Neuronal stem cell (in vitro differentiated cells): ENCODE measurements around the gene MRRF.

Experiments used
- DNase-seq: peaks from one replicate; pipeline ENCODE4 v3.0.0-alpha.2; 2013; ENCODE audit warnings: low spot score
- H2AFZ ChIP-seq: one replicate; pipeline ENCODE4 v1.6.1; 2013; ENCODE audit warnings: mild to moderate bottlenecking, low read length, inconsistent platforms
- H2AK5ac ChIP-seq: 2 replicates; pipeline ENCODE4 v1.6.1; 2013; ENCODE audit warnings: low read depth, mild to moderate bottlenecking, inconsistent platforms, low read length, moderate library complexity, mixed read lengths
- H2BK120ac ChIP-seq: 2 replicates; pipeline ENCODE4 v1.6.1; 2013; ENCODE audit warnings: low read depth, mild to moderate bottlenecking, inconsistent platforms, low read length, moderate library complexity, mixed read lengths
- H2BK12ac ChIP-seq: one replicate; pipeline ENCODE4 v1.6.1; 2013; ENCODE audit warnings: low read length, inconsistent platforms
- H2BK15ac ChIP-seq: 2 replicates; pipeline ENCODE4 v1.6.1; 2013; ENCODE audit warnings: mild to moderate bottlenecking, low read length, inconsistent platforms, mixed read lengths
- H2BK5ac ChIP-seq: one replicate; pipeline ENCODE4 v1.6.1; 2013; ENCODE audit warnings: inconsistent platforms, mild to moderate bottlenecking, low read length, moderate library complexity
- H3K14ac ChIP-seq: one replicate; pipeline ENCODE4 v1.6.1; 2013; ENCODE audit warnings: low read length, inconsistent platforms
- H3K18ac ChIP-seq: 2 replicates; pipeline ENCODE4 v1.6.1; 2013; ENCODE audit warnings: low read length, inconsistent platforms
- H3K23ac ChIP-seq: 2 replicates; pipeline ENCODE4 v1.6.1; 2013; ENCODE audit warnings: low read depth, mild to moderate bottlenecking, mixed read lengths, low read length, inconsistent platforms; ENCODE audit not compliant: poor library complexity
- H3K27ac ChIP-seq: replicated peaks from 3 replicates; pipeline ENCODE4 v1.5.1; 2013; ENCODE audit warnings: low read length, inconsistent platforms
- H3K27me3 ChIP-seq, 3 experiments: 2 replicates each; pipeline ENCODE4 v1.6.1; 2013; ENCODE audit warnings: low read length in 3 of 3, mild to moderate bottlenecking in 2 of 3, inconsistent platforms in 1 of 3, low read depth in 1 of 3, mixed read lengths in 1 of 3, moderate library complexity in 1 of 3; ENCODE audit not compliant: control insufficient read depth in 3 of 3, insufficient read depth in 3 of 3
- H3K36me3 ChIP-seq, 2 donors: replicated peaks in 1 of 2; 2 replicates each; pipeline ENCODE4 v1.6.1; 2013; ENCODE audit warnings: low read length in 2 of 2; ENCODE audit not compliant: control insufficient read depth in 2 of 2, insufficient read depth in 2 of 2
- H3K4ac ChIP-seq: 2 replicates; pipeline ENCODE4 v1.6.1; 2013; ENCODE audit warnings: inconsistent platforms, mild to moderate bottlenecking, low read length, moderate library complexity
- H3K4me1 ChIP-seq, 2 donors: 1 replicate in 1 of 2; 2 replicates in 1 of 2; pipeline ENCODE4 v1.6.1; 2013; ENCODE audit warnings: low read length in 2 of 2, low read depth in 1 of 2; ENCODE audit not compliant: control insufficient read depth in 2 of 2, insufficient read depth in 1 of 2
- H3K4me2 ChIP-seq: one replicate; pipeline ENCODE4 v1.6.1; 2013; ENCODE audit warnings: mild to moderate bottlenecking, low read length, inconsistent platforms; ENCODE audit not compliant: insufficient read depth, poor library complexity, severe bottlenecking
- H3K4me3 ChIP-seq, 2 donors: 2 replicates each; pipeline ENCODE4 v1.5.1; 2013; ENCODE audit warnings: low read length in 2 of 2, mild to moderate bottlenecking in 2 of 2, inconsistent platforms in 1 of 2, moderate library complexity in 1 of 2
- H3K79me1 ChIP-seq: one replicate; pipeline ENCODE4 v1.6.1; 2013; ENCODE audit warnings: low read depth, mild to moderate bottlenecking, inconsistent platforms, low read length, moderate library complexity
- H3K9ac ChIP-seq: one replicate; pipeline ENCODE4 v1.6.1; 2013; ENCODE audit warnings: mild to moderate bottlenecking, low read depth, low read length, inconsistent platforms; ENCODE audit not compliant: poor library complexity
- H3K9me3 ChIP-seq, 2 donors: replicated peaks in 1 of 2; 2 replicates each; pipeline versions ENCODE3 to v1.6.1; 2013; ENCODE audit warnings: low read length in 2 of 2, mild to moderate bottlenecking in 2 of 2, inconsistent platforms in 1 of 2, low read depth in 1 of 2, mixed read lengths in 1 of 2, moderate library complexity in 1 of 2; ENCODE audit not compliant: control insufficient read depth in 2 of 2, insufficient read depth in 1 of 2
- H4K8ac ChIP-seq: one replicate; pipeline ENCODE4 v1.6.1; 2013; ENCODE audit warnings: low read depth, mild to moderate bottlenecking, inconsistent platforms, low read length, moderate library complexity
- H4K91ac ChIP-seq: one replicate; pipeline ENCODE4 v1.6.1; 2013; ENCODE audit warnings: low read length, low read depth, mild to moderate bottlenecking, inconsistent platforms; ENCODE audit not compliant: poor library complexity
- WGBS, 2 donors: extraction: QIAGEN DNeasy Blood & Tissue Kit; methylation state at CpG; one replicate each; pipeline ENCODE4 v1.1.7; 2013; ENCODE audit warnings: missing lambda C conversion rate in 2 of 2, mixed read lengths in 1 of 2; ENCODE audit not compliant: insufficient read length in 2 of 2, insufficient replicate concordance in 1 of 2; ENCODE audit errors: extremely low coverage in 2 of 2; 5-methylcytosine and 5-hydroxymethylcytosine counted together

Gene MRRF

GRCh38 chr9:122339579-122339978 lies 74.9 kb downstream of the MRRF start:
- Histone ChIP-seq H2BK12ac (no peak overlapping the region), H3K79me1 (no peaks in the 10 kb centered on the region), H3K14ac (no peak overlapping the region), H3K4me1 (peaks cover 4 to 14% of the 10 kb centered on the region in 2 donors), H3K27ac (no peak overlapping the region), H2BK5ac (no peak overlapping the region), H3K23ac (peak overlapping the region; percentile 37), H3K4me2 (no peak overlapping the region), H3K4me3 (no peak overlapping the region), H3K18ac (no peak overlapping the region), H4K91ac (no peak overlapping the region), H2AFZ (no peak overlapping the region), H2BK15ac (no peak overlapping the region), H2AK5ac (no peak overlapping the region), H3K9me3 (no peaks in the 10 kb centered on the region), H3K4ac (no peak overlapping the region), H3K9ac (no peak overlapping the region), H3K27me3 (peaks cover 0 to 50% (median 2%) of the 10 kb centered on the region in 3 experiments), H2BK120ac (no peak overlapping the region), H3K36me3 (no peaks in the 10 kb centered on the region), H4K8ac (no peak overlapping the region)
- WGBS, 2 donors = no CpG with 5 or more reads among the region's 5 CpGs
- no peak for DNase-seq

- Histone ChIP-seq H3K9ac (no peak overlapping the region), H3K4me3 (no peak overlapping the region), H4K8ac (no peak overlapping the region), H2BK15ac (no peak overlapping the region), H3K18ac (no peak overlapping the region), H3K36me3 (no peaks in the 10 kb centered on the region), H3K4me2 (no peak overlapping the region), H2AK5ac (no peak overlapping the region), H2BK120ac (no peak overlapping the region), H3K9me3 (no peaks in the 10 kb centered on the region), H3K79me1 (no peaks in the 10 kb centered on the region), H3K14ac (no peak overlapping the region), H3K4ac (no peak overlapping the region), H4K91ac (no peak overlapping the region), H3K27me3 (peaks cover 0 to 50% (median 2%) of the 10 kb centered on the region in 3 experiments), H2BK5ac (no peak overlapping the region), H3K23ac (no peak overlapping the region), H2BK12ac (no peak overlapping the region), H2AFZ (no peak overlapping the region), H3K27ac (no peak overlapping the region), H3K4me1 (peaks cover 4 to 14% of the 10 kb centered on the region in 2 donors)
- WGBS, 2 donors = no CpG with 5 or more reads among the region's 6 CpGs
- no peak for DNase-seq
Measured at GRCh38 chr9:122340161-122340560, 75.5 kb downstream of the MRRF start.

- peaks cover 8 to 17% of the 10 kb centered on the region in 2 donors for H3K4me1 ChIP-seq
- no peak overlapping the region for H3K4me2 ChIP-seq
- no peak overlapping the region for H2BK120ac ChIP-seq
- peaks cover 0 to 63% (median 9%) of the 10 kb centered on the region in 3 experiments for H3K27me3 ChIP-seq
- H2BK12ac ChIP-seq = no peak overlapping the region
- no peak overlapping the region for H3K4me3 ChIP-seq
- no peak overlapping the region for H2AK5ac ChIP-seq
- peak overlapping the region; percentile 18 for H3K27ac ChIP-seq
- H3K18ac ChIP-seq = no peak overlapping the region
- H2BK15ac ChIP-seq = no peak overlapping the region
- H2AFZ ChIP-seq = no peak overlapping the region
- H3K9ac ChIP-seq = no peak overlapping the region
- no peak overlapping the region for H4K91ac ChIP-seq
- no peak overlapping the region for H3K4ac ChIP-seq
- H3K9me3 ChIP-seq = peaks cover 0 to 1% of the 10 kb centered on the region in 2 donors
- no peak overlapping the region for H2BK5ac ChIP-seq
- H3K79me1 ChIP-seq = no peaks in the 10 kb centered on the region
- no CpG with 5 or more reads among the region's 15 CpGs for WGBS, 2 donors
- H3K23ac ChIP-seq = no peak overlapping the region
- H3K36me3 ChIP-seq = no peaks in the 10 kb centered on the region
- DNase-seq = no peak
- no peak overlapping the region for H4K8ac ChIP-seq
- H3K14ac ChIP-seq = no peak overlapping the region
Measured at GRCh38 chr9:122342323-122343050, 77.8 kb downstream of the MRRF start.

- Histone ChIP-seq H3K9me3 (peaks cover 0 to 1% of the 10 kb centered on the region in 2 donors), H4K91ac (no peak overlapping the region), H2BK120ac (no peak overlapping the region), H2BK5ac (peak overlapping the region; percentile 59), H3K4me2 (peak overlapping the region; percentile 81), H3K4me1 (peaks cover 15% of the 10 kb centered on the region in 2 donors), H3K23ac (peak overlapping the region; percentile 87), H3K27me3 (peaks cover 2 to 57% (median 14%) of the 10 kb centered on the region in 3 experiments), H3K36me3 (no peaks in the 10 kb centered on the region), H2AK5ac (peak overlapping the region; percentile 67), H3K27ac (no peak overlapping the region), H3K18ac (peak overlapping the region; percentile 98), H2BK15ac (peak overlapping the region; percentile 96), H3K4me3 (peak overlapping the region; percentile 49 to 80), H2AFZ (peak overlapping the region; percentile 91), H3K14ac (no peak overlapping the region), H3K79me1 (no peaks in the 10 kb centered on the region), H2BK12ac (peak overlapping the region; percentile 91), H3K9ac (peak overlapping the region; percentile 86), H3K4ac (no peak overlapping the region), H4K8ac (no peak overlapping the region)
- WGBS, 2 donors = no CpG with 5 or more reads among the region's 90 CpGs
- no peak for DNase-seq
Measured at GRCh38 chr9:122346478-122347347, 82.0 kb downstream of the MRRF start.
